Activated naive CD8-positive, alpha-beta T cell treated with anti-CD3 and anti-CD28 coated beads, Interleukin-2, amount 10 ng/mL, durations not matched to agents 7 days and 5 days (primary cell): ENCODE measurements around the gene STAG3. TPM values are rescaled to one million over a fixed set of nuclear protein-coding genes. Genes with fewer than 3 reads are reported as not detected.
"Not testable (repeated sequence)": the region's sequence is repeated elsewhere in the genome, so short reads cannot be mapped to it uniquely, and the experiment has no call there.

ENCODE experiments used
- ATAC-seq: fragments of 150-1000 bp; cut with Tn5 transposase; one replicate; pipeline ENCODE4 v1.10.0; 2021; ENCODE audit warnings: low read depth, moderate library complexity
- POLR2A ChIA-PET: fragments of 350-600 bp; sonication (Branson Sonifier 250); formaldehyde crosslinking; loops from one replicate; lab custom pipeline; 2021; ENCODE audit warnings: antibody characterized with exemption; lab: Charles Lee
- DNase-seq: peaks from one replicate; pipeline ENCODE4 v3.0.0; 2021
- H3K27ac Mint-ChIP-seq: one replicate; pipeline ENCODE4 v1.8.0; 2022; ENCODE audit warnings: mild to moderate bottlenecking, mixed read lengths
- H3K27me3 Mint-ChIP-seq: one replicate; pipeline ENCODE4 v1.8.0; 2022; ENCODE audit warnings: mild to moderate bottlenecking, moderate library complexity, mixed read lengths
- H3K36me3 Mint-ChIP-seq: one replicate; pipeline ENCODE4 v1.8.0; 2021; ENCODE audit warnings: mild to moderate bottlenecking, mixed read lengths
- H3K4me1 Mint-ChIP-seq: one replicate; pipeline ENCODE4 v1.8.0; 2021; ENCODE audit warnings: mixed read lengths
- H3K4me3 Mint-ChIP-seq: one replicate; pipeline ENCODE4 v1.8.0; 2022; ENCODE audit warnings: mild to moderate bottlenecking, moderate library complexity, mixed read lengths
- H3K9me3 Mint-ChIP-seq: one replicate; pipeline ENCODE4 v1.8.0; 2021; ENCODE audit warnings: mixed read lengths
- microRNA-seq: library from miRNA; unstranded; fragments of <30 nt; microRNA quantifications from one replicate; pipeline ENCODE4 v1.2.0, GENCODE V29; 2022
- total RNA-seq, 2 experiments: library from RNA; stranded (reverse); gene quantifications; one replicate each; pipeline ENCODE4 v1.2.3, GENCODE V29; 2021

Gene STAG3
- total RNA-seq, 2 experiments from 2014 or later = 31.1 to 38.8 TPM

- H3K36me3 Mint-ChIP-seq, H3K4me3 Mint-ChIP-seq, ATAC-seq, H3K27ac Mint-ChIP-seq, H3K4me1 Mint-ChIP-seq, POLR2A ChIA-PET, H3K9me3 Mint-ChIP-seq, H3K27me3 Mint-ChIP-seq, DNase-seq: not testable (repeated sequence)
Observed at GRCh38 chr7:100262896-100263295, 85.2 kb downstream of the STAG3 start.

Small RNAs within 50 kb of the gene (microRNA-seq; reads per million reads assigned to microRNA genes)
- 2.1 reads per million for gene MIR4658

Other genes with a start within 250 kb of the STAG3 start
- not detected for gene GJC3, start 248.3 kb upstream of the STAG3 start, total RNA-seq
- gene AZGP1, start 201.9 kb upstream of the STAG3 start, total RNA-seq = not detected
- 10 to 100 TPM; 85.5 to 88.8 TPM for gene ZKSCAN1, start 162.3 kb upstream of the STAG3 start, total RNA-seq
- gene ZSCAN21, start 128.1 kb upstream of the STAG3 start, total RNA-seq = 10 to 100 TPM in 1 of 2 experiments, 1 to 10 TPM in 1; 9.8 to 10.1 TPM
- gene ZNF3, start 96.2 kb upstream of the STAG3 start, total RNA-seq = 10 to 100 TPM; 28.0 to 32.6 TPM
- gene COPS6, start 88.9 kb upstream of the STAG3 start, total RNA-seq = 10 to 100 TPM; 72.4 to 76.7 TPM
- 100 to 1,000 TPM; 278 to 307 TPM for gene MCM7, start 76.5 kb upstream of the STAG3 start, total RNA-seq
- 10 to 100 TPM; 15.0 to 16.5 TPM for gene AP4M1, start 76.3 kb upstream of the STAG3 start, total RNA-seq
- 10 to 100 TPM; 63.7 to 65.9 TPM for gene TAF6, start 58.6 kb upstream of the STAG3 start, total RNA-seq
- gene CNPY4, start 58.3 kb upstream of the STAG3 start, total RNA-seq = 10 to 100 TPM; 52.4 to 58.3 TPM
- 1 to 10 TPM; 4.8 to 6.5 TPM for gene MBLAC1, start 51.0 kb upstream of the STAG3 start, total RNA-seq
- gene LAMTOR4, start 29.0 kb upstream of the STAG3 start, total RNA-seq = 100 to 1,000 TPM; 170 to 175 TPM
- gene TRAPPC14, start 19.2 kb upstream of the STAG3 start, total RNA-seq = 10 to 100 TPM; 52.0 to 58.4 TPM
- 1 to 10 TPM; 6.7 to 6.9 TPM for gene GAL3ST4, start 9.3 kb upstream of the STAG3 start, total RNA-seq
- 10 to 100 TPM; 12.6 to 13.0 TPM for gene GPC2, start 537 bp upstream of the STAG3 start, total RNA-seq
- gene PVRIG, start 42.0 kb downstream of the STAG3 start, total RNA-seq = 10 to 100 TPM; 86.1 to 86.2 TPM
- not detected for gene SPDYE3, start 129.8 kb downstream of the STAG3 start, total RNA-seq
- 10 to 100 TPM; 91.3 to 96.4 TPM for gene PILRB, start 180.2 kb downstream of the STAG3 start, total RNA-seq
- gene PILRA, start 195.6 kb downstream of the STAG3 start, total RNA-seq = 1 to 10 TPM; 4.1 to 5.1 TPM